Naive thymus-derived CD8-positive, alpha-beta T cell (primary cell): ENCODE measurements around the gene TLR5. TPM values are rescaled to one million over a fixed set of nuclear protein-coding genes. Genes with fewer than 3 reads are reported as not detected.
"Not testable (repeated sequence)": the region's sequence is repeated elsewhere in the genome, so short reads cannot be mapped to it uniquely, and the experiment has no call there.

ENCODE experiments used
- ATAC-seq, 2 donors: fragments of 150-1000 bp; cut with Tn5 transposase in 1 of 2; sonication (Bioruptor Pico), chemical (Tn5 transposase) in 1 of 2; 1 replicate in 1 of 2; 2 replicates in 1 of 2; pipeline ENCODE4 v1.10.0; 2021; ENCODE audit warnings: mild to moderate bottlenecking in 2 of 2, moderate library complexity in 2 of 2
- POLR2A ChIA-PET: fragments of 350-600 bp; sonication (Branson Sonifier 250); formaldehyde crosslinking; loops from one replicate; lab custom pipeline; 2021; ENCODE audit warnings: antibody characterized with exemption; lab: Charles Lee
- DNase-seq, 10 donors: peaks; one replicate each; pipeline versions ENCODE4 v3.0.0 to v3.0.0-alpha.2; 2020 to 2022
- H3K27ac Mint-ChIP-seq, 10 donors: one replicate each; pipeline ENCODE4 v1.8.0; 2020 to 2022; ENCODE audit warnings: mild to moderate bottlenecking in 10 of 10, mixed read lengths in 10 of 10, moderate library complexity in 4 of 10, inconsistent platforms in 1 of 10
- H3K27me3 Mint-ChIP-seq, 5 donors: one replicate each; pipeline ENCODE4 v1.8.0; 2021 to 2022; ENCODE audit warnings: mixed read lengths in 5 of 5
- H3K36me3 Mint-ChIP-seq, 3 donors: one replicate each; pipeline ENCODE4 v1.8.0; 2020 to 2022; ENCODE audit warnings: mixed read lengths in 3 of 3, mild to moderate bottlenecking in 2 of 3, inconsistent platforms in 1 of 3
- H3K4me1 Mint-ChIP-seq, 4 donors: one replicate each; pipeline ENCODE4 v1.8.0; 2021 to 2022; ENCODE audit warnings: mixed read lengths in 4 of 4
- H3K4me3 Mint-ChIP-seq, 10 donors: one replicate each; pipeline ENCODE4 v1.8.0; 2020 to 2022; ENCODE audit warnings: mild to moderate bottlenecking in 10 of 10, mixed read lengths in 10 of 10, moderate library complexity in 6 of 10, inconsistent platforms in 1 of 10
- H3K9me3 Mint-ChIP-seq, 9 donors: one replicate each; pipeline ENCODE4 v1.8.0; 2020 to 2022; ENCODE audit warnings: mixed read lengths in 9 of 9, mild to moderate bottlenecking in 3 of 9, inconsistent platforms in 1 of 9, moderate library complexity in 1 of 9
- polyA plus RNA-seq, 3 donors: library from polyadenylated mRNA; unstranded; fragments of 300-500 nt; fragmentation: Illumina TruSeq; gene quantifications; one replicate each; pipeline ENCODE4 v1.2.3, GENCODE V29; 2021
- total RNA-seq, 8 experiments: library from RNA in 2 of 8; stranded (reverse) in 2 of 8; gene quantifications; one replicate each; pipeline ENCODE4 v1.2.3 and lab custom pipeline; 2021 to 2026

The TLR5 gene
- total and polyA plus RNA-seq, 5 experiments from 2014 or later: 1.1 to 3.6 (median 1.2) TPM

GRCh38 chr1:223176437-223176836, 33.4 kb upstream of the TLR5 start:
- H3K4me1 Mint-ChIP-seq: peaks cover 10 to 29% (median 22%) of the 10 kb centered on the region in 4 donors
- H3K27me3 Mint-ChIP-seq: peaks cover 0 to 3% (median 0%) of the 10 kb centered on the region in 5 donors
- no peak for ATAC-seq
- peaks cover 0 to 4% (median 0%) of the 10 kb centered on the region in 9 donors for H3K9me3 Mint-ChIP-seq
- POLR2A ChIA-PET: no interaction called here
- no peak overlapping the region for H3K27ac Mint-ChIP-seq
- no peaks in the 10 kb centered on the region for H3K36me3 Mint-ChIP-seq
- H3K4me3 Mint-ChIP-seq: no peak overlapping the region
- no peak for DNase-seq

DNA sequence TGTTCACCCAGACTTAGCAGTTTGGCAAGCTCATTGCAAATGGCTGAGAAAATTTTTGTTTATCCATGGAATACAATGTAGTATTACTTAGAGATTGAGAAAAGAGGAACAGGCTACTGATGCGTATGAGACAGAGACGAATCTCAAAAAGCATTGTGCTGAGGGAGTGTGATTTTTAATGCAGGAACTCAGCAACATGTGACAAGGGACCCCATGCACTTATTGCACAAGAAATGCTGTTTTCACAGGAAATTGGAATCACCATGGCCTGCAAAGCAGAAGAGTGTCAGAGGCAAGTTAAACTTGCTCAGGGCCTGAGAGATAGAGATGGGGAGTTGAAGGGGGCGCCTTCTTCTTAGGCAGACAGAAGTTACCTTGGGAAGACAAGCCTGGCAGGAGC, 32.6 kb upstream of the TLR5 start:
- DNase-seq (no peak), ATAC-seq (no peak)
- H3K27me3 Mint-ChIP-seq: peaks cover 0 to 3% (median 0%) of the 10 kb centered on the region in 5 donors
- H3K9me3 Mint-ChIP-seq: peaks cover 0 to 4% (median 0%) of the 10 kb centered on the region in 9 donors
- POLR2A ChIA-PET: interaction anchor here (0.6 kb wide), 1 partner anchor 356 kb away, joined by 3 read pairs; no protein-coding TSS in a partner anchor
- H3K27ac Mint-ChIP-seq: peak overlapping the region in 2 of 10 donors; percentile 8 to 57
- no peaks in the 10 kb centered on the region for H3K36me3 Mint-ChIP-seq
- peak overlapping the region in 1 of 10 donors; percentile 18 for H3K4me3 Mint-ChIP-seq
- peaks cover 8 to 22% (median 16%) of the 10 kb centered on the region in 4 donors for H3K4me1 Mint-ChIP-seq

GRCh38 chr1:223175032-223175431, 32.0 kb upstream of the TLR5 start:
- POLR2A ChIA-PET: no interaction called here
- DNase-seq (no peak), ATAC-seq (no peak)
- H3K4me3 Mint-ChIP-seq: no peak overlapping the region
- H3K4me1 Mint-ChIP-seq: peaks cover 8 to 21% (median 14%) of the 10 kb centered on the region in 4 donors
- H3K27me3 Mint-ChIP-seq: peaks cover 0 to 3% (median 0%) of the 10 kb centered on the region in 5 donors
- H3K27ac Mint-ChIP-seq: no peak overlapping the region
- H3K36me3 Mint-ChIP-seq: no peaks in the 10 kb centered on the region
- H3K9me3 Mint-ChIP-seq: peaks cover 0 to 4% (median 2%) of the 10 kb centered on the region in 9 donors

DNA sequence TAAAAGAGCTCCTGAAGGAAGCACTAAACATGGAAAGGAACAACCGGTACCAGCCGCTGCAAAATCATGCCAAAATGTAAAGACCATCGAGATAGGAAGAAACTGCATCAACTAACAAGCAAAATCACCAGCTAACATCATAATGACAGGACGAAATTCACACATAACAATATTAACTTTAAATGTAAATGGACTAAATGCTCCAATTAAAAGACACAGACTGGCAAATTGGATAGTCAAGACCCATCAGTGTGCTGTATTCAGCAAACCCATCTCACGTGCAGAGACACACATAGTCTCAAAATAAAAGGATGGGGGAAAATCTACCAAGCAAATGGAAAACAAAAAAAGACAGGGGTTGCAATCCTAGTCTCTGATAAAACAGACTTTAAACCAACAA, 26.4 kb upstream of the TLR5 start:
- H3K4me1 Mint-ChIP-seq, H3K36me3 Mint-ChIP-seq, ATAC-seq, H3K4me3 Mint-ChIP-seq, H3K9me3 Mint-ChIP-seq, DNase-seq, H3K27me3 Mint-ChIP-seq, H3K27ac Mint-ChIP-seq, POLR2A ChIA-PET: not testable (repeated sequence)

DNA sequence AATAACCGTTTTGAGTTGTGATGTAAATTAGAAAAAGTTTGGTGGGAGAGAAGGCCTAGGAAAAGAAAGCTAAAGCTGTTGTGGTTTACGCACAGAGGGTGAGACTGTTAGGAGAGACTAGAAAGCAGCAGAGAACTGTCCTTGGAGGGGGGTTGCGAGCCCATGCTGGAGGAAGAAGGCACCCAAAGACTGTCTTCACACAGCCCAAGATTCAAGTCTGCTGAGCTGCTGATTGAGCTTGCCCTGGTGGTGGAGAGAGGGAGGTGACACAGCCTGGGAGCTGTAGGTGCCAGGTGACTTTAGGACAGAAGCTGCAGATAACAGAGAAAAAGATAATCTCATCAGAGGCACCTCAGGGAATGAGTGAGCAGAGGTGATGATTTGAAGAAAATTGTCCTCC, 18.3 kb upstream of the TLR5 start:
- no peak for ATAC-seq
- H3K9me3 Mint-ChIP-seq: no peaks in the 10 kb centered on the region
- DNase-seq: no peak
- peaks cover 0 to 7% (median 3%) of the 10 kb centered on the region in 4 donors for H3K4me1 Mint-ChIP-seq
- H3K4me3 Mint-ChIP-seq: no peak overlapping the region
- peaks cover 0 to 5% (median 0%) of the 10 kb centered on the region in 5 donors for H3K27me3 Mint-ChIP-seq
- H3K36me3 Mint-ChIP-seq: no peaks in the 10 kb centered on the region
- POLR2A ChIA-PET: no interaction called here
- H3K27ac Mint-ChIP-seq: peak overlapping the region in 1 of 10 donors; percentile 13

DNA sequence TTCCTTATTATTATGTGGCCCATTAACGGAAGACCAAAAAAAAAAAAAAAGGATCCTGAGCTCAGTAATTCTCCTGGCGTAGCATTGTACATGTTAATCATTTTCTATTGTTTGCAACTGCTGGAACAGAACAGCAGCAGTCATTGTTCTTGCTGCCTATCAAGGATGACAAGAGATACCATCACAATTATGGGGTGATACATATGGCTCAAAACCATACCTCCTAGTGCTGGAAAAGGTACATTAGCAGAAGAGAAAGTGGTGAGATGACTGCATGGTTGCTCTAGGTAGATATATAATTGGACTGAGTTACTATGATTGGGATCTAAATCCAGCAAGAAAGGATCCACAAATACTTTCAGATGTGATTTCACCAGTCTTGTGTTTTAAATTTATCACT, 13.3 kb upstream of the TLR5 start:
- Mint-ChIP-seq H3K27ac (no peak overlapping the region), H3K9me3 (no peaks in the 10 kb centered on the region), H3K27me3 (peaks cover 0 to 7% (median 0%) of the 10 kb centered on the region in 5 donors), H3K36me3 (no peaks in the 10 kb centered on the region), H3K4me3 (no peak overlapping the region), H3K4me1 (peaks cover 5 to 14% (median 9%) of the 10 kb centered on the region in 4 donors)
- DNase-seq: no peak
- ATAC-seq: no peak
- POLR2A ChIA-PET: no interaction called here

DNA sequence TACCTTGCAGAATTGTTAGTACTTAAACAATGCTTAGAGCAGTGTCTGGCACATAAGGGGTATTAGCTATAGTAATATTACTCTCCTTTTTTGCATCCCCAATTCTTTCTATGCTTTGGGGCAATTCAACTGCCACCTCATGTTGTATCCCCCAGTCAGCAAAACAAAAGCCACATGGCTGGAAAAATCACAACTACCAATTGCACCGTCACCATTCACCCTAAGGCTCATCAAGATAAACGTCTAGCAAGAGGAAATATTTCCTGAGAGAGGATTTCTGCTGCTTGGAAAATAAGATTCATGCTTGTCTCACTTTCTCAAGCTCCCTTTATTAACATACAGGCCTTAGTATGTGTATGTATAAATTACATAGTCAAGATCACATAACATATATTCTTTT, 12.1 kb upstream of the TLR5 start:
- POLR2A ChIA-PET: no interaction called here
- peaks cover 4 to 10% (median 7%) of the 10 kb centered on the region in 4 donors for H3K4me1 Mint-ChIP-seq
- no peak overlapping the region for H3K4me3 Mint-ChIP-seq
- no peak overlapping the region for H3K27ac Mint-ChIP-seq
- H3K27me3 Mint-ChIP-seq: peaks cover 0 to 7% (median 0%) of the 10 kb centered on the region in 5 donors
- no peaks in the 10 kb centered on the region for H3K9me3 Mint-ChIP-seq
- no peaks in the 10 kb centered on the region for H3K36me3 Mint-ChIP-seq
- DNase-seq (no peak), ATAC-seq (no peak)

DNA sequence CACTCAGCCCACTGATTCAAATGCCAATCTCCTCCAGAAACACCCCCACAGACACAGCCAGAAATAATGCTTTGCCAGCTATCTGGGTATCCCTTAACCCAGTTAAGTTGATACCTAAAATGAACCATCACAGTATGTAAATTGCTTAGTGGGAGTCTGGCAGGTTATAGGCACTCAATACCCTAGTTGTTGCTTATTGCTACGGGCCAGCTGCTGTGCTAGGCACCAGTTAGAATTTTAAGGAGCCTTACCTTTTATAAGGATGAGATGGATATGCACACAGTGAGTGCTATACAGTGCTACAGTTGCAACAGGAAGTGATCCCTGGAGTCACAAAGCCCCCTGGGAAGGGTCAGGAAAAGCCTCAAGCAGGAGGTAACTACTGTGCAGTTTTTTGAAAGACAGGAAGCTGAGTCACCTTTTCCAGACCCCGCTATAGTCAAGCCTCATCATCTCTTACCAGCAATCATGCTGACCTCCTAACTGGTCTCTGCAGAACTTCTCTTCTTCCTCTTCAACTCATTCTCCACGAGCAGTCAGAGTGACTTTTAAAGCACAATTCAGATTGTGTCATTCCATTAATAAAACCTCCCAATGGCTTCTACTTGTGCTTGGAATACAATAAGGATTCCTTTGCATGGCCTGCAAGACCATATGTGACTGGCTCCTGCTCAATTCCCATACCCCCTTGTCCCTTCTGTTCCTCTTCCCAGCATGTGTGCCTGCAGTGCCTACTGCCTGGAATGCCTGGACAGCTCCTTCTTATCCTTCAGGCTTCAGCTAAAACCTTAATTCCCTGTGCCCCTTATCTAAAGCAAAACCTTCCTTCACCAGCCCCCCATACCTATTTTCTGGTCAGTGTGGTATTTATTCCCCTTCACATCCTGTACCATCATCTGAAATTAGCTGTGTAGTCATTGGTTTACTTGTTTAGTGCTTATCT, 10.4 kb upstream of the TLR5 start:
- DNase-seq: no peak
- peaks cover 0 to 3% (median 0%) of the 10 kb centered on the region in 5 donors for H3K27me3 Mint-ChIP-seq
- no peak for ATAC-seq
- no peak overlapping the region for H3K4me3 Mint-ChIP-seq
- no peaks in the 10 kb centered on the region for H3K36me3 Mint-ChIP-seq
- no peaks in the 10 kb centered on the region for H3K9me3 Mint-ChIP-seq
- H3K27ac Mint-ChIP-seq: no peak overlapping the region
- POLR2A ChIA-PET: interaction anchor here (0.6 kb wide), 1 partner anchor 10 kb away, joined by 4 read pairs; the partner anchor contains the start of gene TLR5
- peaks cover 4 to 10% (median 7%) of the 10 kb centered on the region in 4 donors for H3K4me1 Mint-ChIP-seq

DNA sequence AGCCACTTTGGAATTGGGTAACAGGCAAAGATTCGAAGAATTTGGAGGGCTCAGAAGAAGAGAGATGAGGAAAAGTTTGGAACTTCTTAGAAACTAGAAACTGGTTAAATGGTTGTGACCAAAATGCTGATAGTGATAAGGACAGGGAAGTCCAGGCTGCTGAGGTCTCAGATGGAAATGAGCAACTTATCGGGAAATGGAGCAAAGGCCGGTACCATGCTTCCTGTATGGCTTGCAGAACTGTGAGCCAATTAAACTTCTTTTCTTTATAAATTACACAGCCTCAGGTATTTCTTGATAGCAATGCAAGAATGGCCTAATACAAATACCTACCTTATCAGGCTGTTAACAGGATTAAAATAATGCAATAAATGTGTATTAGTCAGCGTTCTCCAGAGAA, 9.4 kb upstream of the TLR5 start:
- peaks cover 4 to 10% (median 7%) of the 10 kb centered on the region in 4 donors for H3K4me1 Mint-ChIP-seq
- H3K27me3 Mint-ChIP-seq: peaks cover 0 to 3% (median 0%) of the 10 kb centered on the region in 5 donors
- H3K27ac Mint-ChIP-seq: no peak overlapping the region
- no peak for ATAC-seq
- H3K9me3 Mint-ChIP-seq: peaks cover 0 to 6% (median 2%) of the 10 kb centered on the region in 9 donors
- POLR2A ChIA-PET: no interaction called here
- no peak for DNase-seq
- no peaks in the 10 kb centered on the region for H3K36me3 Mint-ChIP-seq
- H3K4me3 Mint-ChIP-seq: no peak overlapping the region

GRCh38 chr1:223150443-223150842, 7.4 kb upstream of the TLR5 start:
- DNase-seq: no peak
- POLR2A ChIA-PET: no interaction called here
- H3K4me1 Mint-ChIP-seq: peaks cover 2 to 10% (median 7%) of the 10 kb centered on the region in 4 donors
- no peak for ATAC-seq
- H3K27me3 Mint-ChIP-seq: peaks cover 0 to 3% (median 0%) of the 10 kb centered on the region in 5 donors
- H3K36me3 Mint-ChIP-seq: no peaks in the 10 kb centered on the region
- peaks cover 0 to 11% (median 2%) of the 10 kb centered on the region in 9 donors for H3K9me3 Mint-ChIP-seq
- no peak overlapping the region for H3K4me3 Mint-ChIP-seq
- no peak overlapping the region for H3K27ac Mint-ChIP-seq

DNA sequence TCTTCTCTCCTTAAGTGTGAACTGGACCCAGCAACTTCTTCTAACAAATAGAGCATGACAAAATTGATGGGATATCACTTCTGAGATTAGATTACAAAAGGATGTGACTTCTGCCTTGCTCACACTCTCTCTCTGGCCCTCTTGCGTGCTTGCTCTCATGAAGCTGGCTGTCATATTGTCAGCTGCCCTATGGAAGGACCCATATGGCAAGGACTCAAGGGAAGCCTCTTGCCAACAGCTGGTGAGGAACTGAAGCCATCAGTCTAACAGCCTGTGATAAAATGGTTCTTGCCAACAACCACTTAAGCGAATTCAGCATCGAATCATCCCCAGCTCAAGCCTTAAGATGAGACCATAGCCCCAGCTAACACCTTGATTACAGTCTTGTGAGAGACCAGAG, 4.8 kb upstream of the TLR5 start:
- Mint-ChIP-seq H3K9me3 (peaks cover 0 to 11% (median 2%) of the 10 kb centered on the region in 9 donors), H3K4me3 (no peak overlapping the region), H3K27ac (no peak overlapping the region), H3K4me1 (peaks cover 11 to 22% (median 20%) of the 10 kb centered on the region in 4 donors), H3K27me3 (peaks cover 0 to 3% (median 0%) of the 10 kb centered on the region in 5 donors), H3K36me3 (no peaks in the 10 kb centered on the region)
- POLR2A ChIA-PET: no interaction called here
- no peak for DNase-seq
- no peak for ATAC-seq

DNA sequence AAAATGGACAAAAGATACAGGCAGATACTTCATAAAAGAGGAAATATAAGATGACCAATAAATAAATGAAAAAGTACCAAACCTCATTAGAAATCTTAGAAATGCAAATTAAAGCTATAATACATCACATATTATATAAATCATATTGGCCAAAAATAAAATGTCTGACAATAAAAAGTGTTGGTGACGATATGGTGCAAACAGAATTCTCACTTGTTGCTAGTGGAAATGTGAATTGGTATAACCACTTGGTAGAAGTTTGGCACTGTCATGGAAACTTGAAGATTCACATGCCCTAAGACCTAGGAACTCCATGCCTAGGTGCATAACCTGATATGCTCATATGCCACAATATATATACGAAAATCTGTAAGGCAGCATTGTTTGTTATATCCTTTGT, 4.4 kb upstream of the TLR5 start:
- Mint-ChIP-seq H3K27ac (no peak overlapping the region), H3K4me1 (peaks cover 11 to 24% (median 22%) of the 10 kb centered on the region in 4 donors), H3K9me3 (peaks cover 0 to 11% (median 2%) of the 10 kb centered on the region in 9 donors), H3K36me3 (no peaks in the 10 kb centered on the region), H3K4me3 (no peak overlapping the region), H3K27me3 (peaks cover 0 to 3% (median 0%) of the 10 kb centered on the region in 5 donors)
- POLR2A ChIA-PET: no interaction called here
- ATAC-seq (no peak), DNase-seq (no peak)

GRCh38 chr1:223146745-223147144, 3.7 kb upstream of the TLR5 start:
- H3K9me3 Mint-ChIP-seq: peaks cover 0 to 11% (median 2%) of the 10 kb centered on the region in 9 donors
- no peak overlapping the region for H3K27ac Mint-ChIP-seq
- no peaks in the 10 kb centered on the region for H3K36me3 Mint-ChIP-seq
- H3K4me3 Mint-ChIP-seq: no peak overlapping the region
- DNase-seq (no peak), ATAC-seq (no peak)
- H3K27me3 Mint-ChIP-seq: peaks cover 0 to 3% (median 0%) of the 10 kb centered on the region in 5 donors
- H3K4me1 Mint-ChIP-seq: peaks cover 11 to 27% (median 24%) of the 10 kb centered on the region in 4 donors
- POLR2A ChIA-PET: no interaction called here
